ENCODE data around the gene ZNF438. TPM values are rescaled to one million over a fixed set of nuclear protein-coding genes. Genes with fewer than 3 reads are reported as not detected.

The ZNF438 gene
- total and polyA plus RNA-seq, 7 experiments from 2014 or later = 3.9 to 9.4 (median 4.2) TPM

DNA sequence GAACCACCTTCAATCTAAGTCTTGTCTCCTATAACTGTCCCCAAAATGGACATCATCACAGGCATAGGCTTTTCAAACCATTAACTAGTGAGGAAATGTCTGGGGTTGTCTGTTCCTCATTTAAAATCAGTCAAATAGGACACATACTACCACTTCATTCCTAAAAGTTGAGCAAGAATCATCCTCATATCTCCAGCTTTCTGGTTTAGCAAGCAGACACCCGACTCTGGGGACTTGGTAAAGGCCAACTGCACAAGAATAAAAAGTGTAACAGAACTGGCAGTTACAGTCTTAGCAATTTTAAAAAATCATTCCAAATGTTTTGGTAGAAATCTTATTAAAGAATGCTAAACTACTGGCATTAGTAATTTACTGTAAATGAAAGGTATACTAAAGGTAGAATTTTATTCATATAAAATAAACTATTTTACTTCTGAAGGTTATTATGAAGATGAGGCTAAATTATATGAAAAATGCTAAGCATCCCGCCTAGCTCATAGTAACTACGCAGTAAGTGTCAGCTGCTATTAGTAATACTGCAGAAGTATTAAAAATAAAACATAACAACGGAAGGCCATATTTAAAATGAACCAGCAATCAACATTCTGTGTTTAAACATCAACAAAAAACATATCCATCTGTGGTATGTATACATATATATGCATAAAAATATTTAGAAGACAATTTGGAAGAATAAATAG lies 60.8 kb downstream of the ZNF438 start:
- no peak overlapping the region for H3K4me3 ChIP-seq (ENCODE audit: low read length)
- Mint-ChIP-seq H3K4me3 (no peak overlapping the region), H3K27me3 (no peaks in the 10 kb centered on the region), H3K27ac (no peak overlapping the region), H3K36me3 (peaks cover 0 to 7% (median 4%) of the 10 kb centered on the region in 5 donors), H3K4me1 (peaks cover 4 to 13% (median 10%) of the 10 kb centered on the region in 7 donors), H3K9me3 (no peaks in the 10 kb centered on the region)
- no peaks in the 10 kb centered on the region for H3K4me1 ChIP-seq (ENCODE audit: control insufficient read depth in 2 of 2, insufficient read depth in 2 of 2, low read length in 2 of 2)
- H3K27me3 ChIP-seq (ENCODE audit: control insufficient read depth in 2 of 2, insufficient read depth in 2 of 2, low read length in 2 of 2) = no peaks in the 10 kb centered on the region
- DNase-seq (no peak), ATAC-seq (no peak)
- ChIA-PET CTCF (no interaction called here), POLR2A (no interaction called here)
- no peak overlapping the region for H3K27ac ChIP-seq (ENCODE audit: low read depth, low read length)
- no peaks in the 10 kb centered on the region for H3K9me3 ChIP-seq (ENCODE audit: control insufficient read depth in 2 of 3, low read length in 3 of 3)
- intact Hi-C loops (cut with micrococcal nuclease) = no loop called here
- H3K36me3 ChIP-seq (ENCODE audit: control insufficient read depth in 2 of 3, insufficient read depth in 3 of 3, low read length in 3 of 3) = no peaks in the 10 kb centered on the region

DNA sequence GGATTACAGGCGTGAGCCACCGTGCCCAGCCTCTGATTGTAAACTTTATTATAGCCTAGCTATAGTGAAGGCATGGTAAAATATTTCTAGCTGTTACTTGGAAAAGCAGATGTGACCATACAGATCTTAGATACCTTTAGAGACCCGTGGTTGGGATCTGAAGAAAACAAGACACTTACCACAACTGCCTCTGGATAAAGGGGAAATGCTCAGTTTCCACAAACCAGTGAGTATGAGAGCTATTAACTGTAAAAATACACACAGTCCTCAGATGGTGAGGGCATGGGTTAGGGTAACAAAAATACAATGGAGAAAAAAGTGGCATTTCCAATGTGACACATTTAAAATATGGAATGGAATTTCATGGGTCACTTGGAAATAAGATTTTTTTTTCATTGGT lies 63.0 kb downstream of the ZNF438 start:
- Histone ChIP-seq H3K27ac (ENCODE audit: low read depth, low read length) (no peak overlapping the region), H3K36me3 (ENCODE audit: control insufficient read depth in 2 of 3, insufficient read depth in 3 of 3, low read length in 3 of 3) (no peaks in the 10 kb centered on the region), H3K9me3 (ENCODE audit: control insufficient read depth in 2 of 3, low read length in 3 of 3) (no peaks in the 10 kb centered on the region), H3K27me3 (ENCODE audit: control insufficient read depth in 2 of 2, insufficient read depth in 2 of 2, low read length in 2 of 2) (no peaks in the 10 kb centered on the region), H3K4me1 (ENCODE audit: control insufficient read depth in 2 of 2, insufficient read depth in 2 of 2, low read length in 2 of 2) (no peaks in the 10 kb centered on the region), H3K4me3 (ENCODE audit: low read length) (no peak overlapping the region)
- intact Hi-C loops (cut with micrococcal nuclease) = no loop called here
- peak overlapping the region in 1 of 9 donors; percentile 26 for H3K27ac Mint-ChIP-seq
- ATAC-seq = no peak
- CTCF ChIA-PET = no interaction called here
- peaks cover 0 to 11% (median 3%) of the 10 kb centered on the region in 5 donors for H3K36me3 Mint-ChIP-seq
- POLR2A ChIA-PET = no interaction called here
- peaks cover 9 to 21% (median 14%) of the 10 kb centered on the region in 7 donors for H3K4me1 Mint-ChIP-seq
- H3K9me3 Mint-ChIP-seq = no peaks in the 10 kb centered on the region
- DNase-seq = no peak
- no peaks in the 10 kb centered on the region for H3K27me3 Mint-ChIP-seq
- no peak overlapping the region for H3K4me3 Mint-ChIP-seq

DNA sequence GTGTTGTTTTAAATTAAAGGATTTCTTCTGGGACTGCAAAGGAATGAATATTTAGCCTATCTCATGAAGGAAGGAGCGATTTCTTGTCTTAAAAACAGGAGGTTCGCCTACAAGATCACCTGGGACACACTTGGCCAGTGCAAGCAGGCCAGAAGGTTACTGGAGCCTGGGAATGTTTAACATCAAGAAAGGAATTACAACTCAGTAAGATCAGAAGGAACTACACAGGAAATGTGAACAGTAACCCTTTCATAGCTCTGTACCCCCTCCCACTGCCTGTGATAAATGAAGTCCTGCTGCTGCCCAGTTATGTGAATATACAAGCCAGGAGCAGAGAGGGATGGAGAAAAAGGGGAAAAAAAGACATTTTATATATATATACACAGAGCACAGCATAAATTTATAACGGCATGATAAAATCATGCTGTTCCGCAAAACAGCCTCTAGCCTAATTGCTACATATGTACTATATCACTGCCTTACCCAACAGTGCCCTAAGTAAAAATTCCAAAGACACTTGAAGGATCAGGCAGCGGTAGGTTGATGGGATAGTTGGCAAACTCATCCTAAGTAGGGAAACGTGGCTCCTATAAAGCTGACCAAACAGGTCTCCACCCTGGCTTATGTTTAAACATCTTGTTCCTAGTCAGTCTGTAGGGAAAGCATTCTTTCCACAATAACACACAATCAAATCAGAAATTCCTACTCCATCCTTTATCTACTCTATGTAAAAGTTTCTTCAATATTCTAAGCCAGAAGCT lies 63.8 kb downstream of the ZNF438 start:
- H3K4me3 ChIP-seq (ENCODE audit: low read length) = no peak overlapping the region
- ChIA-PET CTCF (no interaction called here), POLR2A (no interaction called here)
- peak overlapping the region in 4 of 9 donors; percentile 3 to 47 (median 36) for H3K27ac Mint-ChIP-seq
- no peaks in the 10 kb centered on the region for H3K27me3 Mint-ChIP-seq
- intact Hi-C loops (cut with micrococcal nuclease) = no loop called here
- no peak overlapping the region for H3K4me3 Mint-ChIP-seq
- no peaks in the 10 kb centered on the region for H3K27me3 ChIP-seq (ENCODE audit: control insufficient read depth in 2 of 2, insufficient read depth in 2 of 2, low read length in 2 of 2)
- H3K36me3 Mint-ChIP-seq = peaks cover 0 to 11% (median 3%) of the 10 kb centered on the region in 5 donors
- DNase-seq (no peak), ATAC-seq (no peak)
- no peaks in the 10 kb centered on the region for H3K9me3 ChIP-seq (ENCODE audit: control insufficient read depth in 2 of 3, low read length in 3 of 3)
- H3K4me1 Mint-ChIP-seq = peaks cover 9 to 21% (median 15%) of the 10 kb centered on the region in 7 donors
- no peak overlapping the region for H3K27ac ChIP-seq (ENCODE audit: low read depth, low read length)
- H3K4me1 ChIP-seq (ENCODE audit: control insufficient read depth in 2 of 2, insufficient read depth in 2 of 2, low read length in 2 of 2) = no peaks in the 10 kb centered on the region
- no peaks in the 10 kb centered on the region for H3K36me3 ChIP-seq (ENCODE audit: control insufficient read depth in 2 of 3, insufficient read depth in 3 of 3, low read length in 3 of 3)
- no peaks in the 10 kb centered on the region for H3K9me3 Mint-ChIP-seq

DNA sequence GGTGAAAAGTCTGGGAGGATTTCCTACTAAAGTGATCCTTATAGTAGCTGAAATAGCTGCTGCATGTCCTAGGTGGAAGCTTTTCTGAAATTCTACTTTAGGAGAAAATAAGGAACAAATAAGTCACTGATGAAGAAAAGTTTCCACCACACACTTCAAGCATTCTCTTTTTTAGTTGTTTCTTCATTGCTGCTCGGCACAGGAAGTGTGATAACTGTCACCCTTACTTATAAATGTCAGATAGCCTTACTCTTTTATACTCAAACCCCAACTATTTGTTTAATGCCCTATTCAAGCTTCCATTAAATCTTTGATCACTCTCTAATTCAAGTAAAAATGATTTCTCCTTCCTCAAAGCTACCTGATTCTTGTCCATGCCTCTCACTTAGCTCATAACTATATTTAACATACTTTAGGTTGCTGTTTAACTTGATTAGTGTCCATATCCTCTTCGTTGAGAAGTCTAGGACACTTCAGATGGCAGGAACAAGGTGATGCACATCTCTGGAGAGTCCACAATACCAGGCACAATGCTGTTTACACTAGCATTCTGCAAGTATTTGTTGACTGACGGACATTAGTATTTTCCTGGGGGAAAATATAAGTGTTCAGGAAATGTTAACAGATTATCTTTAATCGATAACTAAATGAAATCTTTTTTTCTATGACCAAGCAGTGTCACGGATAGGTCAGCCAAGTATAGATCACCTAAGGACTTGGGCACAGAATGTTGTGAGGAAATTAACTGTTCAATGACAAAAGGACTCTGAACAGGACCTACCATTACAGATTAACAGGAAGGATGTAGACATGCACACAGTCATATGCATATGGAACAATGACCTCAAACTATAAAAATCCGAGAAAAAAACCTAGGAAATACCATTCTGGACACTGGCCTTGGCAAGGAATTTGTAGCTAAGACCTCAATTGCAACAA lies 67.4 kb downstream of the ZNF438 start:
- intact Hi-C loops (cut with micrococcal nuclease) = loop anchor here in 1 of 2 donors (1.0 kb wide), 1 partner anchor 8 kb away; no protein-coding TSS in a partner anchor
- no peaks in the 10 kb centered on the region for H3K27me3 ChIP-seq (ENCODE audit: control insufficient read depth in 2 of 2, insufficient read depth in 2 of 2, low read length in 2 of 2)
- H3K4me1 ChIP-seq (ENCODE audit: control insufficient read depth in 2 of 2, insufficient read depth in 2 of 2, low read length in 2 of 2) = no peaks in the 10 kb centered on the region
- no peak overlapping the region for H3K27ac ChIP-seq (ENCODE audit: low read depth, low read length)
- peaks cover 7 to 21% (median 14%) of the 10 kb centered on the region in 7 donors for H3K4me1 Mint-ChIP-seq
- peaks cover 3 to 17% (median 9%) of the 10 kb centered on the region in 5 donors for H3K36me3 Mint-ChIP-seq
- H3K4me3 Mint-ChIP-seq = peak overlapping the region in 1 of 10 donors; percentile 32
- no peak for DNase-seq
- peaks cover 0 to 7% (median 0%) of the 10 kb centered on the region in 11 donors for H3K9me3 Mint-ChIP-seq
- no peak overlapping the region for H3K4me3 ChIP-seq (ENCODE audit: low read length)
- H3K36me3 ChIP-seq (ENCODE audit: control insufficient read depth in 2 of 3, insufficient read depth in 3 of 3, low read length in 3 of 3) = no peaks in the 10 kb centered on the region
- no peaks in the 10 kb centered on the region for H3K27me3 Mint-ChIP-seq
- no peak for ATAC-seq
- no peaks in the 10 kb centered on the region for H3K9me3 ChIP-seq (ENCODE audit: control insufficient read depth in 2 of 3, low read length in 3 of 3)
- ChIA-PET CTCF (no interaction called here), POLR2A (interaction anchor here (0.7 to 0.8 kb wide), 2 partner anchors 163 to 1065 kb away, joined by 3 to 4 read pairs; no protein-coding TSS in a partner anchor)
- H3K27ac Mint-ChIP-seq = peak overlapping the region in 6 of 9 donors; percentile 0 to 74 (median 47)

DNA sequence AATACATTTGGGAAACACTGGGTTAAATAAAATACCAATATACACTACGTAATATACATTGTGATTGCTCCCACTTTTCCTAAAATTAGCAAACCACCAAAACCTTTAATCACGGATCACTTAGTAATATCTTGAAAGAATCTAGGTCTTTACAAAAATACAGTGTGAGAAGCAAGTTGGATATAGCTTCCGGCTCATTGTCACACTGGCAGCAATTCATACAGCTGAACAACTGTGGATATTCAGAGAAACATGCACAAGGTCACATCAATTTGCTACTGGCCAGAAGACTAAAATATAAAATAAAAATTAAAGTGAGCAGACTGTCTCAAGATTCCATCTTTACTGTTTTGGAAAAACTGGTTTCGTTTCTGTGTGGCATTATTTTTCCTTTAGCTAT lies 69.1 kb downstream of the ZNF438 start:
- intact Hi-C loops (cut with micrococcal nuclease) = no loop called here
- H3K36me3 ChIP-seq (ENCODE audit: control insufficient read depth in 2 of 3, insufficient read depth in 3 of 3, low read length in 3 of 3) = no peaks in the 10 kb centered on the region
- H3K27ac ChIP-seq (ENCODE audit: low read depth, low read length) = no peak overlapping the region
- no peaks in the 10 kb centered on the region for H3K27me3 ChIP-seq (ENCODE audit: control insufficient read depth in 2 of 2, insufficient read depth in 2 of 2, low read length in 2 of 2)
- DNase-seq = no peak
- no peaks in the 10 kb centered on the region for H3K4me1 ChIP-seq (ENCODE audit: control insufficient read depth in 2 of 2, insufficient read depth in 2 of 2, low read length in 2 of 2)
- no peak overlapping the region for H3K27ac Mint-ChIP-seq
- peaks cover 3 to 20% (median 17%) of the 10 kb centered on the region in 5 donors for H3K36me3 Mint-ChIP-seq
- peaks cover 0 to 7% (median 0%) of the 10 kb centered on the region in 11 donors for H3K9me3 Mint-ChIP-seq
- ChIA-PET CTCF (no interaction called here), POLR2A (no interaction called here)
- no peak for ATAC-seq
- no peak overlapping the region for H3K4me3 Mint-ChIP-seq
- H3K4me3 ChIP-seq (ENCODE audit: low read length) = no peak overlapping the region
- H3K4me1 Mint-ChIP-seq = peaks cover 6 to 14% (median 11%) of the 10 kb centered on the region in 7 donors
- no peaks in the 10 kb centered on the region for H3K9me3 ChIP-seq (ENCODE audit: control insufficient read depth in 2 of 3, low read length in 3 of 3)
- H3K27me3 Mint-ChIP-seq = no peaks in the 10 kb centered on the region

DNA sequence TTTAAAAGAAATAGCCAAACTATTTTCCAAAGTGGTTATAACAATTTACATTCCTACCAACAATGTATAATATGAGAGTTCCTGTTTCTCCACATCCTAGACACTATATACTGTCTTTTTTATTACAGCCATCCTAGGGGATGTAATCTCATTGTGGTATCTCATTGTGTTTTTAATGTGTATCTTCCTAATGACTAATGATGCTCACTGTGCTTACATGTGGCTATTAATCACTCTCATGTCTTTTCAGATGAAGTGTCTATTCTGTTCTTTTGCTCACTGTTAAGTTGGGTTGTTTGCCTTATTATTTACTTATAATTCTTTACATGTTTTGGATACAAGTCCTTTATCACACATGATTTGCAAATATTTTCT lies 71.8 kb downstream of the ZNF438 start:
- peaks cover 5 to 8% (median 7%) of the 10 kb centered on the region in 7 donors for H3K4me1 Mint-ChIP-seq
- ChIA-PET POLR2A (no interaction called here), CTCF (no interaction called here)
- Histone ChIP-seq H3K9me3 (ENCODE audit: control insufficient read depth in 2 of 3, low read length in 3 of 3) (no peaks in the 10 kb centered on the region), H3K27ac (ENCODE audit: low read depth, low read length) (no peak overlapping the region), H3K36me3 (ENCODE audit: control insufficient read depth in 2 of 3, insufficient read depth in 3 of 3, low read length in 3 of 3) (no peaks in the 10 kb centered on the region), H3K4me1 (ENCODE audit: control insufficient read depth in 2 of 2, insufficient read depth in 2 of 2, low read length in 2 of 2) (no peaks in the 10 kb centered on the region), H3K27me3 (ENCODE audit: control insufficient read depth in 2 of 2, insufficient read depth in 2 of 2, low read length in 2 of 2) (no peaks in the 10 kb centered on the region), H3K4me3 (ENCODE audit: low read length) (no peak overlapping the region)
- H3K27ac Mint-ChIP-seq = no peak overlapping the region
- intact Hi-C loops (cut with micrococcal nuclease) = no loop called here
- no peak overlapping the region for H3K4me3 Mint-ChIP-seq
- DNase-seq (no peak), ATAC-seq (no peak)
- H3K27me3 Mint-ChIP-seq = no peaks in the 10 kb centered on the region
- peaks cover 8 to 21% (median 20%) of the 10 kb centered on the region in 5 donors for H3K36me3 Mint-ChIP-seq
- H3K9me3 Mint-ChIP-seq = peaks cover 0 to 13% (median 6%) of the 10 kb centered on the region in 11 donors

Data from naive thymus-derived CD4-positive, alpha-beta T cell (primary cell).